Effector memory CD4-positive, alpha-beta T cell (primary cell): ENCODE results near the gene SPATA2L.
A peak's percentile ranks its signal among the peaks of the same experiment; 100 is the strongest.

Experiments used
- DNase-seq, 3 donors: peaks; one replicate each; pipeline ENCODE4 v3.0.0-alpha.2; 2020
- H3K27ac ChIP-seq: 2 replicates; pipeline ENCODE4 v1.7.0; 2013; ENCODE audit warnings: mild to moderate bottlenecking, low read length, moderate library complexity; ENCODE audit not compliant: insufficient read depth, poor library complexity, severe bottlenecking
- H3K27me3 ChIP-seq: replicated peaks from 2 replicates; pipeline ENCODE4 v1.7.0; 2013; ENCODE audit warnings: mild to moderate bottlenecking, low read length; ENCODE audit not compliant: insufficient read depth, control insufficient read depth, poor library complexity, severe bottlenecking
- H3K36me3 ChIP-seq: 2 replicates; pipeline ENCODE4 v1.7.0; 2013; ENCODE audit warnings: mild to moderate bottlenecking, low read length, moderate library complexity; ENCODE audit not compliant: control insufficient read depth, insufficient read depth
- H3K4me1 ChIP-seq: 2 replicates; pipeline ENCODE4 v1.7.0; 2013; ENCODE audit warnings: low read length, mild to moderate bottlenecking; ENCODE audit not compliant: control insufficient read depth, insufficient read depth, poor library complexity, severe bottlenecking
- H3K4me3 ChIP-seq: 2 replicates; pipeline ENCODE4 v1.7.0; 2013; ENCODE audit warnings: low read length, low read depth, mild to moderate bottlenecking; ENCODE audit not compliant: insufficient read depth, poor library complexity, severe bottlenecking
- H3K9me3 ChIP-seq: 2 replicates; pipeline ENCODE4 v1.7.0; 2013; ENCODE audit warnings: mild to moderate bottlenecking, low read length, moderate library complexity; ENCODE audit not compliant: control insufficient read depth

The SPATA2L gene

GRCh38 chr16:89729863-89730593 lies 28.5 kb upstream of the SPATA2L start:
- H3K4me1 ChIP-seq: peaks cover 47% of the 10 kb centered on the region
- no peak overlapping the region for H3K27ac ChIP-seq
- H3K9me3 ChIP-seq: no peaks in the 10 kb centered on the region
- DNase-seq: no peak
- H3K36me3 ChIP-seq: peaks cover 82% of the 10 kb centered on the region
- no peak overlapping the region for H3K4me3 ChIP-seq
- no peaks in the 10 kb centered on the region for H3K27me3 ChIP-seq

GRCh38 chr16:89729293-89729692 lies 27.8 kb upstream of the SPATA2L start:
- Histone ChIP-seq H3K9me3 (no peaks in the 10 kb centered on the region), H3K27me3 (no peaks in the 10 kb centered on the region), H3K36me3 (peaks cover 83% of the 10 kb centered on the region), H3K27ac (no peak overlapping the region), H3K4me1 (peaks cover 54% of the 10 kb centered on the region), H3K4me3 (no peak overlapping the region)
- no peak for DNase-seq

- no peak for DNase-seq
Observed at GRCh38 chr16:89727406-89728120, 26.1 kb upstream of the SPATA2L start.

GRCh38 chr16:89723279-89724250 lies 22.1 kb upstream of the SPATA2L start:
- Histone ChIP-seq H3K36me3 (peaks cover 38% of the 10 kb centered on the region), H3K27ac (peak overlapping the region; percentile 96), H3K4me1 (peaks cover 55% of the 10 kb centered on the region), H3K4me3 (peak overlapping the region; percentile 78), H3K9me3 (no peaks in the 10 kb centered on the region), H3K27me3 (no peaks in the 10 kb centered on the region)
- peak; percentile 76 to 83 (median 79) for DNase-seq

More at GRCh38 chr16:89727406-89728120, 26.1 kb upstream of the SPATA2L start:
- H3K9me3 ChIP-seq: no peaks in the 10 kb centered on the region
- H3K4me1 ChIP-seq: peaks cover 66% of the 10 kb centered on the region
- no peaks in the 10 kb centered on the region for H3K27me3 ChIP-seq
- no peak overlapping the region for H3K4me3 ChIP-seq
- H3K36me3 ChIP-seq: peaks cover 76% of the 10 kb centered on the region
- H3K27ac ChIP-seq: peak overlapping the region; percentile 16

- H3K4me3 ChIP-seq: peak overlapping the region; percentile 78
- no peaks in the 10 kb centered on the region for H3K9me3 ChIP-seq
- peaks cover 53% of the 10 kb centered on the region for H3K4me1 ChIP-seq
- H3K27ac ChIP-seq: peak overlapping the region; percentile 96
- peaks cover 30% of the 10 kb centered on the region for H3K36me3 ChIP-seq
- no peaks in the 10 kb centered on the region for H3K27me3 ChIP-seq
- DNase-seq: peak; percentile 55 to 68 (median 63)
Observed at GRCh38 chr16:89722392-89723278, 21.1 kb upstream of the SPATA2L start.

- Histone ChIP-seq H3K36me3 (peaks cover 22% of the 10 kb centered on the region), H3K27me3 (no peaks in the 10 kb centered on the region), H3K9me3 (no peaks in the 10 kb centered on the region), H3K4me3 (peak overlapping the region; percentile 78), H3K4me1 (peaks cover 45% of the 10 kb centered on the region), H3K27ac (peak overlapping the region; percentile 96)
- peak; percentile 87 to 91 (median 88) for DNase-seq
Observed at GRCh38 chr16:89721546-89722391, 20.3 kb upstream of the SPATA2L start.

- Histone ChIP-seq H3K4me1 (peaks cover 39% of the 10 kb centered on the region), H3K4me3 (peak within 1 kb of the TSS; percentile 78), H3K9me3 (no peaks in the 10 kb centered on the region), H3K27ac (peak within 1 kb of the TSS; percentile 96), H3K27me3 (no peaks in the 10 kb centered on the region), H3K36me3 (peaks cover 16% of the 10 kb centered on the region)
- DNase-seq: peak; percentile 72 to 78 (median 75)
Observed at GRCh38 chr16:89720813-89721545, 19.5 kb upstream of the SPATA2L start, which contains the start of the genes VPS9D1 and ZNF276. Gene VPS9D1 (minus strand): TSS chr16:89720898. CDS start chr16:89720861, 37 bp downstream. Gene ZNF276 (plus strand): TSS chr16:89721537. CDS start chr16:89721641, 104 bp downstream.

GRCh38 chr16:89720551-89720812 lies 19.0 kb upstream of the SPATA2L start:
- Histone ChIP-seq H3K9me3 (no peaks in the 10 kb centered on the region), H3K27ac (peak overlapping the region; percentile 96), H3K4me1 (peaks cover 34% of the 10 kb centered on the region), H3K27me3 (no peaks in the 10 kb centered on the region), H3K4me3 (peak overlapping the region; percentile 78), H3K36me3 (peaks cover 16% of the 10 kb centered on the region)
- DNase-seq: no peak
